Activated naive CD8-positive, alpha-beta T cell treated with anti-CD3 and anti-CD28 coated beads, Interleukin-2, amount 50 U/mL, for 24 hours (primary cell): ENCODE measurements around the gene GLP2R.
A peak's percentile ranks its signal among the peaks of the same experiment; 100 is the strongest.

ENCODE experiments used
- ATAC-seq: fragments of 150-1000 bp; cut with Tn5 transposase; one replicate; pipeline ENCODE4 v1.10.0; 2021
- DNase-seq: peaks from one replicate; pipeline ENCODE4 v3.0.0; 2021
- H3K27ac Mint-ChIP-seq: one replicate; pipeline ENCODE4 v1.8.0; 2021; ENCODE audit warnings: mild to moderate bottlenecking, mixed read lengths
- H3K27me3 Mint-ChIP-seq: one replicate; pipeline ENCODE4 v1.8.0; 2021; ENCODE audit warnings: mixed read lengths
- H3K36me3 Mint-ChIP-seq: one replicate; pipeline ENCODE4 v1.8.0; 2021; ENCODE audit warnings: low read depth, mixed read lengths
- H3K4me1 Mint-ChIP-seq: one replicate; pipeline ENCODE4 v1.8.0; 2021; ENCODE audit warnings: mixed read lengths
- H3K4me3 Mint-ChIP-seq: one replicate; pipeline ENCODE4 v1.8.0; 2021; ENCODE audit warnings: mild to moderate bottlenecking, moderate library complexity, mixed read lengths
- H3K9me3 Mint-ChIP-seq: one replicate; pipeline ENCODE4 v1.8.0; 2021; ENCODE audit warnings: mixed read lengths

GLP2R gene

DNA sequence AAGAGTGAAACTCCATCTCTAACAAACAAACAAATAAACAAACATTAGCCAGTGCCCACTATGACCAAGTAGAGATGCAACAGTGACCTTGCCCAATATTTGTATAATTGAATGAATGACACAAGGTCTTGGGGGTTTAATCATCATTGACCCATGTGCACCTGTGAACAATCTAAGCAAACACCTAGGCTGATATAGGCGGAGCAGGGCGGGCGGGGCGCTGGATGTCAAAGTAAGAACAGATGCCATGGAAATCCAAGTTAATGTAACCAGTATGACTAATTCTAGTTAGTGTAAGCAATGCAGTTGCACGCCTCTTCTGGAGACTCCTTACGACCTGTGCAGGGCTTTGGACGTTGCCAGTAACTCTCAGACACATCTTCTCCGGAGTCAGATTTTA, 61.8 kb downstream of the GLP2R start:
- H3K4me1 Mint-ChIP-seq, result no peaks in the 10 kb centered on the region
- ATAC-seq (no peak), DNase-seq (no peak)
- no peak overlapping the region for H3K27ac Mint-ChIP-seq
- no peak overlapping the region for H3K4me3 Mint-ChIP-seq
- peaks cover 2% of the 10 kb centered on the region for H3K36me3 Mint-ChIP-seq
- peaks cover 11% of the 10 kb centered on the region for H3K9me3 Mint-ChIP-seq
- H3K27me3 Mint-ChIP-seq, result no peaks in the 10 kb centered on the region

DNA sequence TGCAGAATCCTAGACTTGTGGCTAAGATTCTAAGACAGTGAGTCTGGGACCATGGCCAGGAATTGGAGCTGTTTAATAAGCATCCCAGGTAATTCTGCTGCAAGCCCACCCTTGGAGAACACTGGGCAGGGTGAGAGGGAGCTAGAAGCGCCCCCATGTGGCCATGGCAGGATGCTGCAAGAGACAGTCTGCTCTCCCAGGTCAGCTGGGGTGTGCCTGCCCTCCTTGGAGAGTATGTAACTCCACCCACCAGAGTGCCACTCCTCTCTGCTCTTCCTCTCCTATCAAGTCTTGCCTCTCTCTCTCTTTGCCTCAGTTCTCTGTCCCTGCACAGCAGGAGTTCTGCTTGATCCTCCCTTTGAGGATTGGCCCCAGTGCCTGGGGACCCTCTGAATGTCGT, 64.4 kb downstream of the GLP2R start:
- ATAC-seq (no peak), DNase-seq (peak; percentile 14)
- Mint-ChIP-seq H3K27me3 (peaks cover 4% of the 10 kb centered on the region), H3K36me3 (no peaks in the 10 kb centered on the region), H3K9me3 (no peaks in the 10 kb centered on the region), H3K27ac (no peak overlapping the region), H3K4me3 (no peak overlapping the region), H3K4me1 (no peaks in the 10 kb centered on the region)

DNA sequence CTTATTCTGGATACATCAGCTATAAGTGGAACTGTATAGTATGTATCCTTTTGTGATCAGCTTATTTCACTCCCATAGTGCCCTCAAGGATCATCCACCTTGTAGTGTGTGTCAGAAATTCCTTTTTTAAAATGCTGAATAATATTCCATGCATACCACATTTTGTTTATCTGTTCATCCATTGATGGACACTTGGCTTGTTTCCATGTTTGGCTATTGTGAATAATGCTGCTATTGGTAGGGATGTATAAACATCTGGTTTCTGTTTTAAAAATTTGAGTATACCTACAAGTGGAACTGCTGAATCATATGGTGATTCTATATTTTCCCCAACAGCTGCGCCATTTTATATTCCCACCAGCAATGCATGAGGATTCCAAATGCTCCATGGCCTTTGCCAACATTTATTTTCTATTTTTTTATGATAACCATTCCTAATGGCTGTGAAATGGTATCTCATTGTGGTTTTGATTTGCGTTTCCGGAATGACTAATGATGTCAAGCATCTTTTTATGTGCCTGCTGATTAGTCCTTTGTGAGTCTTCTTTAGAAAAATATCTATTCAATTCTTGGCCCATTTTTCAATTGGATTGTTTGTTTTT, 67.8 kb downstream of the GLP2R start:
- Mint-ChIP-seq H3K27ac (no peak overlapping the region), H3K36me3 (no peaks in the 10 kb centered on the region), H3K27me3 (peaks cover 7% of the 10 kb centered on the region), H3K9me3 (no peaks in the 10 kb centered on the region), H3K4me1 (no peaks in the 10 kb centered on the region), H3K4me3 (no peak overlapping the region)
- no peak for ATAC-seq
- DNase-seq, result no peak

DNA sequence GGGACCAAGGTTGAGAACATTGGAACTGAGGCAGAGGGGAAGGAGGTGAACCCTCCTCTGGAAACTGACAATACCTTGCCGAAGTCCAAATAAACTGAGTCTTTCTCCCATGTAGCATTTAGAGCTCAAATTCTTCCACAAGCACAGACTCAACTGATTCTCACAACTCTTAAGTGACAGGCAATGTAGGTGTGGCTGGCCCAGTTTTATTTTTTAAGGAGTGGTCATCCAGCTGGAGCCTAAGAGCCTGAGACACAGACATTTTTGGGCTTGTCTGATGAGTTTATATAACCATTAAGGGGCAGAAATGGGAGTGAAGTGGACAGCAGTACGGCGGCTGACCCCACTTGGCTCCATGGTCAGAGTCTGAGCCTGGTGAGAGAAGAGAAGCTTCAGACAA, 68.5 kb downstream of the GLP2R start:
- Mint-ChIP-seq H3K4me1 (no peaks in the 10 kb centered on the region), H3K27ac (no peak overlapping the region), H3K4me3 (no peak overlapping the region), H3K27me3 (peaks cover 7% of the 10 kb centered on the region), H3K36me3 (no peaks in the 10 kb centered on the region), H3K9me3 (no peaks in the 10 kb centered on the region)
- no peak for DNase-seq
- ATAC-seq, result no peak

DNA sequence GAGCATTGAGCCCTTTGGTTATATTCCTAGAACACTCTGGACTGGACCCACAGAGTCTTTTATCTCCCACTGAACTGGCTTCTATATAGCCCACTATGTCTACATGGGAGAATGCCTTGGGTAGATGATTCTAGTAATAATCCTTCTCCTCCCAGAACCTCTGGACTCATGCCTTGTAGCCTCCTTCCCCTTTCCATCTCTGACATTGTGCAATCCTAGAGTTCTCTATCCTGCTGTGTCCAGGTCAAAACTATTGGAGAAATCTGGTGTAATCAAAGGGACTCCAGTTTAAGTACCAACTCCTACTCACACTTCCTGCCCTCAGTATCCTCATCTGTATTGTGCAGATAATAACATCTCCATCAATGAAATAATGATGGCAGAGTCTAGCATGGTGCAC, 70.2 kb downstream of the GLP2R start:
- DNase-seq, result no peak
- H3K27ac Mint-ChIP-seq, result no peak overlapping the region
- ATAC-seq, result no peak
- no peaks in the 10 kb centered on the region for H3K4me1 Mint-ChIP-seq
- no peaks in the 10 kb centered on the region for H3K9me3 Mint-ChIP-seq
- no peaks in the 10 kb centered on the region for H3K36me3 Mint-ChIP-seq
- H3K4me3 Mint-ChIP-seq, result no peak overlapping the region
- peaks cover 15% of the 10 kb centered on the region for H3K27me3 Mint-ChIP-seq

DNA sequence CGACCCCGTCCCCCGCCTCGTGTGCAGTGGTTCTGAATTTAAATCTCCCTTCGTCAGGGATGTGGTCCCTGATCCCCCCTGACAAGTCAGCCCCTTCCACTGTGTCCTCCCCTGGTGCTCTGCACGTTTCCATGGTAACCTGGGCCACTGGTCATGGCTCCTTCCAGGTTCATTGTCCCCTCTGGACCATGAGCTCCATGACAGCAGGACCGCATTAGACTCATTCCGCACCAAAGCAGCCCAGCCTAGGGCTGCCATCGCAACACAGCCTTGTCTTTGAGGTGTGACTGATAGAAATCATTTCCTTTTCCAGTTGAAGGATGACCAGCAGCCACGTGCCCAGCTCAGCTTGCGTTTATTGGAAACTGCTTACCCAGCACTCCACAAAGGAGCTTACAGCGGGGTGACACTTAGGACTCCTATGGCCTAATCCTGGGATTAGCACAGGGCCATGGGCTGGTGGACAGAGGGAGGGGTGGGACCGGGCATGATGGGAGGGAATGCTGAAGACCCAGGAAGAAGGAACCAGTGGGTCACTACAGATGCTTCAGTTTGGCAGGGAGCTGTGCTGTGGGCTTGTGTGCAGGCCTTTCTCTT, 71.7 kb downstream of the GLP2R start:
- Mint-ChIP-seq H3K27ac (no peak overlapping the region), H3K4me3 (no peak overlapping the region), H3K4me1 (no peaks in the 10 kb centered on the region), H3K9me3 (no peaks in the 10 kb centered on the region), H3K27me3 (peaks cover 22% of the 10 kb centered on the region), H3K36me3 (no peaks in the 10 kb centered on the region)
- DNase-seq (no peak), ATAC-seq (no peak)

DNA sequence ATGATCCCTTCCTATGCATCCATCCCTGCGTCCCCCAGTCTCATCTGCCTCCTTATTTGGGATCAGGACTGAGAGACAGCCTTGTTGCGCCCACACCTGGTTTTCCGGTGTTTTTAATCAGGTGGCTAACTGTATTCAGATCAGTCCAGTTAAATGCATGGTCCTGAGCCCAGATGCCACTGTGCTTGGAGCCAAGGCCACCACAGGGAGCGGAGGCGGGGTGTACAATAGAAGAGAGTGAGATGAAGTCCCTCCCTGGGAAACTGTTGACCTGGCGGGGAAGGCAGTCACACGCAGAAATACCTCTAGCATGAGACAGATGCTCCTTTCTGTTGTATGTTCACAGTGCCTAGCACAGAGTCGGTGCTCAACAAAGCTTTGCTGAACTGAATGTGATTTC, 73.1 kb downstream of the GLP2R start:
- no peak for ATAC-seq
- no peaks in the 10 kb centered on the region for H3K4me1 Mint-ChIP-seq
- peaks cover 21% of the 10 kb centered on the region for H3K27me3 Mint-ChIP-seq
- H3K9me3 Mint-ChIP-seq, result no peaks in the 10 kb centered on the region
- no peak for DNase-seq
- no peak overlapping the region for H3K4me3 Mint-ChIP-seq
- H3K36me3 Mint-ChIP-seq, result no peaks in the 10 kb centered on the region
- H3K27ac Mint-ChIP-seq, result no peak overlapping the region

DNA sequence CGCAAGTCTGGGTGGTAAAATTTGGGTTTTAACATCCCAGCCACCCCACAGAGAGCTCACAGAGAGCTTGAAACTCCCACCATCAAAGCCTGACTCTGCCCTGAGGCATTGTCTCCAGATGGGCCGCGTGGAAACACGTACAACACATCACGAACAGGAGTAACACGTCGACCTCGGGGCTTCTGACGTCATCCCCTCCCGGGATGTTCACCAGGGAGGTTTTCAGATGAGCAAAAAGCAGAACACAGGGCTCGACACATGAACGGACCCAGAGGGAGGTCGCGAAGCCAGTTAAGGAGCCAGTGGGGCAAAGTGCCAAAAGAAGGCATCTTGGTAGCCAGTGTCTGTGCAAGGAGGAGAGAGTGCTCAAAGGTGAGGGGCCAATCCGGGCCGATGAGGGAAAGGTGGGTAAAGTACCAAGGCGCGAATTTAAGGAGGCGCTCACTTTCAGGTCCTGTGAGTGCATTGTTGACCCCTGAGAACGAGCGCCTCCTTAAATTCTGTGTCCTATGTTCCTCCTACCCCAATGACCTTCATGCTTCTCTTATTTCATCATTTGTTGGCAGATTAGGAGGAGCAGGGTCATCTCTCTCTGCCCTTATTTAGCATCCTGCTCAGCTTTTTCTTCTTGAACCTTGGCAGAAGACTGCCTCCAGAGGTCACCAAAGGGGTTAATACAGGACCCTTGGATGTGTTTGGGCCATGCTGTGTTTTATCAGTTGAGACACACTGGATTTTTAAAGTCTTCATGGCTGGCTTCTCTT, 73.7 kb downstream of the GLP2R start:
- no peak overlapping the region for H3K27ac Mint-ChIP-seq
- no peaks in the 10 kb centered on the region for H3K9me3 Mint-ChIP-seq
- H3K36me3 Mint-ChIP-seq, result no peaks in the 10 kb centered on the region
- H3K4me3 Mint-ChIP-seq, result no peak overlapping the region
- DNase-seq, result no peak
- no peak for ATAC-seq
- H3K4me1 Mint-ChIP-seq, result no peaks in the 10 kb centered on the region
- peaks cover 21% of the 10 kb centered on the region for H3K27me3 Mint-ChIP-seq

DNA sequence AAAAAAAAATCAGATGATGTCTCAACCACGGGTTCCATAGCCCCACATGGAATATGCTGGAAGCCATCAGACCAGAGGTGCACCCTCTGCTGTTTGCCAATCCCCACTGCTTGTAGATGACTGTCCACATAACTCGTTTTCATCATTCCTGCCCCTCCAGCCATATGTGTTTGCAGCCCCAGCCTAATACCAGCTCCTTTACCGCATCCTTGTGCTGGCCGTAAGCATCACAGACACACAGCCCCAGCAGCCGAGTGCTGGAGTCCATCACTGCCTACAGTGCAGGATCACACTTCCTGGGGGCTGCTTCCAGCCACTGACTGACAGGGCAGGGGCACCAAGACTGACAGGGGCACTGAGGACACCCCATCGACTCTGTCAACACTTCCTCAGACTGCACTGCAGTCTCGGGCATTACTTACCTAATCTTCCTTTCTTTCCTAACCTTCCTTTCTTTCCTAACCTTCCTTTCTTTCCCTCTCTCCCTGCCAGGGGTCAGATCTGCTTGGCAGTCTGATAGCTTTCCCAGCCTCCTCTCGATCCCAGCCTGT, 74.4 kb downstream of the GLP2R start:
- Mint-ChIP-seq H3K27ac (no peak overlapping the region), H3K4me1 (no peaks in the 10 kb centered on the region), H3K4me3 (no peak overlapping the region), H3K9me3 (no peaks in the 10 kb centered on the region), H3K36me3 (no peaks in the 10 kb centered on the region), H3K27me3 (peaks cover 19% of the 10 kb centered on the region)
- no peak for ATAC-seq
- no peak for DNase-seq

DNA sequence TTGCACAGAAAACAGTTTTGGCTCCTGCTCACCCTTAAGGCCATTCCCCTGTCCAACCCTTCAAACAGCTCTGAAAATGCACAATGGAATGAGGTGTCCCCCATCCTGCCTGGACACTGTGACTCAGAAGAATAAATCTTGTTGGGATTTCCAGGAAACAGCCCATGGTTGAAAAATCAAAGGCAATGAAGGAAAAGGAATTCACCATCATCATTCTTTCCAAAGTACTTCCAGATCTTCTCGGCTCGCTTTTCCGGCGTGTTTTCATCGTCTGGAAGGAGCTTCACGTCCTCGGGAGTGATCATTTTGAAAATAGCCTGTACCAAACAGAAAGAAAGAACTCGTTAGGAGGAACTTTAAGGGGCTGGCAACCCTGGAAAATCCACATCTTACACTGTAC, 75.1 kb downstream of the GLP2R start:
- Mint-ChIP-seq H3K9me3 (no peaks in the 10 kb centered on the region), H3K36me3 (no peaks in the 10 kb centered on the region), H3K27me3 (peaks cover 19% of the 10 kb centered on the region), H3K27ac (no peak overlapping the region), H3K4me3 (no peak overlapping the region), H3K4me1 (no peaks in the 10 kb centered on the region)
- ATAC-seq, result no peak
- DNase-seq, result no peak

DNA sequence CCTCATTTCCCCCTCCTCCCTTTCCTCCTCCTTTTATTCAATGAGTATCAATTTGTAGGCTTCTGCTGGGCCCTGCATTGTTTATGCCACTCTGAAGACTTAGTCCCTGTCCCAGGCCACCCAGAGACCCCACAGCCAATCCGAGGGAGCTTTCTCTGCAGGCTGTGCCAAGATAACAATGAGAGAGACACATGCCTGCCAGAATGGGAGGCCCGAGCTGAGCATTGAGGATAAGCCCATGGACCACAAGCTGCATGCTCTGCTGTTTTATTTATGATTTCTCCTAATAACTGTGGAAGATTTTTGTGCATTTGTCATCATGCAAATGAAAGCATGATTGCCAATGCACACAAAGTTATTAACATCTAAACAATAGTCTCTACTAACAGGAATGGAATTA, 76.4 kb downstream of the GLP2R start:
- no peak for DNase-seq
- no peaks in the 10 kb centered on the region for H3K4me1 Mint-ChIP-seq
- H3K27ac Mint-ChIP-seq, result no peak overlapping the region
- peaks cover 19% of the 10 kb centered on the region for H3K27me3 Mint-ChIP-seq
- no peaks in the 10 kb centered on the region for H3K9me3 Mint-ChIP-seq
- no peaks in the 10 kb centered on the region for H3K36me3 Mint-ChIP-seq
- no peak for ATAC-seq
- no peak overlapping the region for H3K4me3 Mint-ChIP-seq

DNA sequence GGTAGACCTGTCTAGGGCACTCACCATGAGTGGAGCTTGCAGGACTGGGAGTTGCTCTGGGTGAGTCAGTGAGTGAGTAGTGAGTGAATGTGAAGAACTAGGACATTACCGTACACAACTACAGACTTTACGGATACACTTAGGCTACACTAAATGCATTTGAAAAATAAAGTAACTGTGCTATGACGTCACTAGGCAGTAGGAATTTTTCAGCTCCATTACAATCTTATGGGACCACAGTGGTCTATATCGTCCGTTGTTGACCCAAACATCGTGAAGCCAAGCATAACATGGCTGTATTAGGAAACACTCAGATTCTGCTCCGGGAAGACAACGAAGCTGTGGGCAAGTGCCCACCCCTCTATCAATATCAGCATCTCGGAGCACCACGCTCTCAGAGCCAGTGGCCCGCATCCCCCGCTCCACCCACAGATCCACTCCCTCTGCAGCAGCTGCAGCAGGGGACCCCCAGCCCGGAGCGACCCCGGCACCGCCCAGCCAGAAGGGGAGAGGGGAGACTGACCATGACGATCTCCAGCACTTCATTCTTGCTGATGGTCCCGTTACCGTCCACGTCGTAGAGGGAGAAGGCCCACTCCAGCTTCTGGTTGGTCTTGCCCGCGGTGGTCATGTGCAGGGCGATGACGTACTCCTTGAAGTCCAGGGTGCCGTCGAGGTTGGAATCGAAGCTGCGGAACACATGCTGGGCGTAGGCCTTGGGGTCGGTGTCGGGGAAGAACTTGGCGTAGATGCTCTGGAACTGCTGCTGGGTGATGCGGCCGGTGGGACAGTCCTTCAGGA, 78.8 kb downstream of the GLP2R start:
- no peak overlapping the region for H3K4me3 Mint-ChIP-seq
- H3K9me3 Mint-ChIP-seq, result no peaks in the 10 kb centered on the region
- peaks cover 13% of the 10 kb centered on the region for H3K27me3 Mint-ChIP-seq
- no peak overlapping the region for H3K27ac Mint-ChIP-seq
- DNase-seq, result no peak
- no peak for ATAC-seq
- H3K36me3 Mint-ChIP-seq, result no peaks in the 10 kb centered on the region
- no peaks in the 10 kb centered on the region for H3K4me1 Mint-ChIP-seq

DNA sequence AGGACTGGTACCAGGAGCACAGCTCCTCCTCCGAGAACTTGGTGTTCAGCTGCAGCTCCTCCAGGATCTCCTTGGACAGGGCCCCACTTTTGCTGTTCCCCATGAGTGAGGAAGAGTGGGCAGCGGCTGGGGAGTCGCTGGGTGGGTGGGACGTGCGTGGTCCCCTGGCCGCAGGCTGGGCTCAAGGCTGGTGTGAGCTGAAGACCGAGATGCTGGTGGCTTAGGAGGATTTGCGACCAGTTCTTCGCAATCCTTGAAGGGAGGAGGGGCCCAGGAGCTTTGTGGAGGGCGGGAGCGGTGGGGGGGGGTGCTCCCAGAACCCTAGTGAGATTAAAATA, 79.3 kb downstream of the GLP2R start, which contains the start of gene RCVRN:
RCVRN (minus strand) TSS at position 194 of the 338 bp plus-strand sequence; CDS start at position 103, 91 bp downstream.
- ATAC-seq (no peak), DNase-seq (no peak)
- no peaks in the 10 kb centered on the region for H3K36me3 Mint-ChIP-seq
- H3K27me3 Mint-ChIP-seq, result peaks cover 11% of the 10 kb centered on the region
- no peaks in the 10 kb centered on the region for H3K9me3 Mint-ChIP-seq
- no peaks in the 10 kb centered on the region for H3K4me1 Mint-ChIP-seq
- H3K4me3 Mint-ChIP-seq, result no peak within 1 kb of the TSS
- H3K27ac Mint-ChIP-seq, result no peak within 1 kb of the TSS

DNA sequence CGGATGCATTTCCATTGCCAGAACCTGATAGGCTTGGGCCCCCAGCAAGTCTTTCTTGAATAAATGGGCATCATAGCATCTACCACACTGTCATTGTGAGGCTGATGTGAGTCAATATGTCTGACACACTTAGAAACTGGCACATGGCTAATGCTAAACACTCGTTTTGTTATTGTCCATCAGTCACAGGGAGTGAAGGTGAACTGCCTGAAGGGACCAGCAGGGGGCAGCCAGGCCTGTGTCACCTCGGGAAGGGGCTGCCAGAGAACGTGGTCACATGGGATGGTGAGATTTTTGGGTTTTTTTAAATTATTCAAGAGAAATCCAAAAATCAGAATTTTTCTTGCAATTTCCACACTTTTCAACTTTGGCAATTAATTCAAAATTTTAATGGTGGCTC, 80.2 kb downstream of the GLP2R start:
- H3K36me3 Mint-ChIP-seq, result no peaks in the 10 kb centered on the region
- H3K27me3 Mint-ChIP-seq, result peaks cover 8% of the 10 kb centered on the region
- DNase-seq (peak; percentile 37), ATAC-seq (no peak)
- no peaks in the 10 kb centered on the region for H3K9me3 Mint-ChIP-seq
- no peaks in the 10 kb centered on the region for H3K4me1 Mint-ChIP-seq
- H3K27ac Mint-ChIP-seq, result no peak overlapping the region
- no peak overlapping the region for H3K4me3 Mint-ChIP-seq
